ENCODE measurements around the gene PPM1A.
A peak's percentile ranks its signal among the peaks of the same experiment; 100 is the strongest.
"Not testable (repeated sequence)": the region's sequence is repeated elsewhere in the genome, so short reads cannot be mapped to it uniquely, and the experiment has no call there.

PPM1A gene

GRCh38 chr14:60273956-60274355, 24.9 kb downstream of the PPM1A start:
- DNase-seq: no peak

- DNase-seq: no peak
These were observed 25.4 kb downstream of the PPM1A start for GRCh38 chr14:60274448-60274847.

GRCh38 chr14:60275932-60276331, 26.9 kb downstream of the PPM1A start:
- DNase-seq: no peak

DNA sequence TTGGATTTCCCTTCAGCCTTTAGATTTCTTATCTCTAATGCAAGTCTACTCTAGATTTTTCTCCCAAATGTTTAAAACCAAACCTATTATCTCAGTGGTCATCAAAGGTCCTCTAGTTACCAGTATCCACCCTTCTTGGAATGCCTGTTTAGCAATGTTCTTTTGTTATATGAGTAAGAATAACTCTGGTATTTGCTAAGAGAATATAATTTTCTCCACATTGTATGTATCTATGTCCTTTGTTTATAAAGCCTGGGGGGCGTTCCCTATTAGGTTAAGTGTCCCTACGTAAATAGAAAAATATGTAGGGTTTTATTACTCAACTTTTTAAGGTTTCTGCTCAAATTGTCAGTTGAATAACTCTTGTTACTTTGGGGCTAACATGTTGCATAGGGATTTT, 27.3 kb downstream of the PPM1A start:
- DNase-seq: no peak

- no peak for DNase-seq
These were observed 28.7 kb downstream of the PPM1A start for GRCh38 chr14:60277605-60278190.

DNA sequence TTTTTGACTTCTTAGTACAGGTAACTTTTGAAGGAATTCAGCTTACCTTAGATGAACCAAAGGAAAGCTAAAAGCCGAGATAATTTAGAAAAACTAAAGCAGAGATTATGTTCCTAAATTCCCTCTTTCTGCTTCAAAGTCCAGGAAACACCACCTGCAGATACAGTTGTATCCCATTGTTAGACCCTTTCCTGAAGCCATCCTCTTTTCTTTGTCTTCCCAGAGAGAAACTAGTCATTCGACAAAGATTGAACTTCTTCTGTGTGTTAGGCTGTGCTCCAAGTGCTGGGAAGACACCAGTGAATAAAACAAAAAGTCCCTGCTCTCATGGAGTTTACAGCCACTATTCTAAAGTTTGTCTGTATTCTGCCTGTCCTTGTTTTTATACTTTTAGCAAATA, 29.3 kb downstream of the PPM1A start:
- DNase-seq: no peak

- DNase-seq: no peak
These were observed 38.4 kb downstream of the PPM1A start for GRCh38 chr14:60287452-60287851.

GRCh38 chr14:60288279-60288678, 39.3 kb downstream of the PPM1A start:
- DNase-seq: no peak

DNA sequence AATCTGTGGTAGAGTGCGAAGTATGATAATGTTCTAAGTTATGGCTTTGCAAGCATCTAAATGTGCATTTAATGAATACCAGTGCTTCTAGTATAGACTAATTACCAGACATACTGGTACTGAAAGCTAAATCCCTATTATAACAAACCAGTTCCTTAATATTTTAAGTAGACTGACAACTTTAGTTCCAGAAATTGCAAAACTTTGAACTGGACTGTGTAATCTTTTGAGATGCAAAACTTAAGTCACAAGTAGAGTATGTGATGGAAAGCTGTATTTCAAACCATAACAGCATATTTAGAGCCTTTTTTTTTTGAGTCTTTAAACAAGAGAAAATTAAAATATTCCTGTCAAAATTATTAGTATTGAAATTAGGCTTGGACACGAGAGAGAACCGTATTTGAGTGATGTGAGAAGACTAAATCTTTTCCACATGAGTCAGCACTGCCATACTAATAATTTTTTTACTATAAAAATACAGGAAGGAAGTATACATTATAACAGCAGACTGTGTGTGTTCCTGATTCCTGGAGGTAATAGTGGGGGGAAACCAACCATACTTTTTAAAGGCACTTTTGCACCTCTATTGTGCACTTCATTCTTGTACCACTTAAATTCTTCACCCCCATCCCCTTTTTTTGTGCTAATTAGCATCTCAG, 45.5 kb downstream of the PPM1A start:
- no peak for DNase-seq

- no peak for DNase-seq
These were observed 51.0 kb downstream of the PPM1A start for GRCh38 chr14:60300019-60300418.

- no peak for DNase-seq
These were observed 52.7 kb downstream of the PPM1A start for GRCh38 chr14:60301685-60302084.

DNA sequence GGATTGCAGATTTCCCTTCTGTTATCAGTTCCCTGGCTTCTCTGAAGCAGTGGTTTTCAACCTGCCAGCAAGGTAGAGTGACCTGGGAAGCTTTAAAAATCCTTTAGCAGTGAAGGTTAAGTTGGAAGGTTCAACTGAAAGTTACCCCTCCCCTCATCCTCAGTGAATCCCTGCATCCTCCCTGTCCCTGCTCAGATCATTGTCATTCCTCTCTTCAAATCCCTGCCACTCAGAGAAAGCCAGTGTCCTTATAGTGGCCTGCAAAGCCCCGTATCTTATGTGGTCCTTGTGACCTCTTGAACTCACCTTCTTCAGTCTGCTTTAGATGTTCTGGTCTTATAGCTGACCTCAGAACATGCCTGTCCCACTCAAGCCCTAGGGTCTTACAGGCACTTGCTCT, 53.6 kb downstream of the PPM1A start:
- no peak for DNase-seq

DNA sequence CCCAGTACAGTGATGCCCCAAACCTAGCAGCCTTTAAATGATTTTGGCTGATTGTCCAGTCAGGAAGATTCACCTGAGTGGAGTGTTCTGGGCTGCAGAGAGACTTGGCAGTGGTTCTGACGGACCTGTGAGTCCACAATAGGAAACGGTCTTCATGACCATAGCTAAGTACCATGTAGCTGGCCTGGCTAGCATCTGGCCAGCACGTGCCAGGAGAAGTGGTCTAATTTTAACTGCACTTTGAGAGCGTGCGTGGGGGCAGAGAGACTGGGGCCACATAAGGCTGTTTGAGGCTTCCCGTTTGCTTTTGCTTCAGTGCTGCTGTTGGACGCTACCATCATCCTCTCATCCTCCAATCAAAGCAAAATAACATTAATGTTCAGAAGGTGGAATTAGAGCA, 54.7 kb downstream of the PPM1A start:
- peak; percentile 5 for DNase-seq

- no peak for DNase-seq
These were observed 55.5 kb downstream of the PPM1A start for GRCh38 chr14:60304509-60304908.

DNA sequence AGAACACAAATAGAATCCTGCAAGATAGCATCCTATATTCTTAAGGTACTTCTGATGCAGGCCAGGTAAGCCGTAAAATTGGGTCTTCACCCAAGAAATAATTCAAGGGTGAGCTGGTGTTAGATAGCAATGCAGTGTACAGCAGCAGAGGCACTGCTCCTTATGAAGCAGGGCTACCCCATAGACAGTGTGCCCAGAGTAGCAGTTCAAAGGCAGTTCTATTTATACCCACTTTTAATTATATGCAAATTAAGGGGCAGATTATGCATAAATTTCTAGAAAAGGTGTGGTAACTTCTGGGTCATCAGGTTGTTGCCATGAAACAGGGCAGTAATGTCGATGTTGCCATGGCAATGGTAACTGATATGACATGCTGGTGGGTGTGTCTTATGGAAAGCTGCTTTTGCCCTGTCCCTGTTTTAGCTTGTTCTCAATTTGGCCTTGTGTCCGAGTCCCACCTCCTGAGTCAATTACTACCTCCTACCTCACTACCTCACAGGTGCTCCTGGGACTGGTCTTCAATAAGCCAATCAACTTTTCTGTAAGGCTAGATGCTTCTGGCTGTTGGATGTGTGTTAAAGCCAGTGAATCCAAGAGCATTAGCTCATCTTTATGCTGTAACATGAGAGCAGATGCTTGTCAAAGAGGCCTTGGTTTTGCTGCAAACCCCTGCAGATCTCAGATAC, 61.0 kb downstream of the PPM1A start:
- DNase-seq: no peak

DNA sequence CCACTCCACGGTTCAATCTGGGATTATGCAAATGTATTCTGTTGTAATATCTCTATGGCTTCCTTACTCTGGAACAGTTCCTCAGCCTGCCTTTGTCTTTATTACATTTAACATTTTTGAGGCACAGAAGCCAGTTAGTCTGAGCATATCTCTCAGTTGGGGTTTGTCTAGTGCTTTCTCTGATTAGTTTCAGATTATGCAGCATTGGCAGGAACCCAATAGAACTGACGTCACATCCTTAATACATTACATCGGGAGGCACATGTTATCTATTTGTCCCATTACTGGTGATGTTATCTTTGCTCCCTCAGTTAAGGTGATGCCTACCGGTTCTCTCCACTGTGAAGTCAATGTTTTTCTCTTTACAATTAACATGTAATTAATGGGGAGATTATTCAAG, 62.4 kb downstream of the PPM1A start:
- no peak for DNase-seq

DNA sequence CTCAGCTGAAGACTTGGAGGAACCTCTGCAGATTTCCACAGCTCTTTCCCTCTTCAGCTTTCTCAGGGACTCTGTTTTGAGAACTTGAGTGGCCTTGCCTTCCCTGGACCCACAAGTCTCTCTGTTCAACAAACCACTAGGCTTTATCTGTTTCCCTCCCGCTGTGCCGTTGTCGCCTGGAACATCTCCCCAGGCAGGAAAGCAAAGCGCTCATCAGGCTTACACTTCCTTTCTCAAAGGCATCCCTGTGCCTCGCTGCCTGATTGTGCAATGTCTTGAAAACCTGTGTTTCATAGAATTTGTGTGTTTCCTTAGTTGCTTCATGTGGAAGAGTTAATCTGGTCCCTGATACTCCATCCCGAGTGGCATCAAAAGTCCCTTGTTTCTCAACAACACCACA, 64.1 kb downstream of the PPM1A start:
- DNase-seq: no peak

- DNase-seq: no peak
These were observed 66.4 kb downstream of the PPM1A start for GRCh38 chr14:60315196-60315990.

- peak; percentile 33 for DNase-seq
These were observed 68.6 kb downstream of the PPM1A start for GRCh38 chr14:60317609-60318008.

DNA sequence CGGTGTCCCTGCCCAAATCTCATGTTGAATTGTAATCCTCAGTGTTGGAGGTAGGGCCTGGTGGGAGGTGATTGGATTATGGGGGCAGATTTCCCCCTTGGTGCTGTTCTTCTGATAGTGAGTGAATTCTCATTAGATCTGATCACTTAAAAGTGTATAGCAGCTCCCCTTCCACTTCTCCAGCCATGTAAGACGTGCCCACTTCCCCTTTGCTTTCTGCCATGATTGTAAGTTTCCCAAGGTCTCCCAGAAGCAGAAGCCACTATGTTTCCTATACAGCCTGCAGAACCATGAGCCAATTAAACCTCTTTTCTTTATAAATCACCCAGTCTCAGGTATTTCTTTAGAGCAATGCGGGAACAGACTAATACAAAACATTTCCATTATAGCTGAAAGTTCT, 71.8 kb downstream of the PPM1A start:
- not testable (repeated sequence) for DNase-seq

DNA sequence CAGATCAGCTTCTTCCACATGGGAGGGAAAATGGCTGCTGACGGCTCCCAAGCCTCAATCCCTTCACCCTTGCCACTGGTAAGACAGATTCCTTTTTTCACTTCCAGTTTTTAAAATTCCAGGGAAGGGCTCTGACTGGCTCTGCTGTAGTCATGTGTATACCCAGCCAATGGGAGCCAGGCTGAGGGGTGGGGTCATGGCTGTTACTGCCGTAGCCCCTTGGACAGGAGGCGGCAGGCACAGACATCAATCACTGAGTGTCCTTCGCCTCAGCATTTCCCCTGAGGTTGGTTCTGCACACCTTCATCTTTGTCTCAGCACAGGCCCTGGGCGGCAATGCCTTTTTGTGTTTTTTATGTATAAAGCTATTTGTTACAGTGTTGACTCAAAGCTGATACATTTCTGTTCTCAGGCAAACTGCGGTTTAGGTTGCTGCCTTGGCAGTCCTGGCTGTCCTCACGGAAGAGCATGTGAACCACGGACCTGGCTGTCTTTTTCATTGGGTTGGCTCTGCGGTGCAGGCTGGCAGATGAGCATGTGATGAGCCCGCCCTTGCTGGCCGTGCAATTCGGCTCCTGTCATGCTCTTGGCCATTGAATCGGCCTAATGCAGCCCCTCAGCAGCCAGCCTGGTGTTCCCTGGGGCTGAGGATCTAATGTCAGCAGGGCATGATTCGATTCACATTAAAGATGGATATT, 74.3 kb downstream of the PPM1A start:
- no peak for DNase-seq

DNA sequence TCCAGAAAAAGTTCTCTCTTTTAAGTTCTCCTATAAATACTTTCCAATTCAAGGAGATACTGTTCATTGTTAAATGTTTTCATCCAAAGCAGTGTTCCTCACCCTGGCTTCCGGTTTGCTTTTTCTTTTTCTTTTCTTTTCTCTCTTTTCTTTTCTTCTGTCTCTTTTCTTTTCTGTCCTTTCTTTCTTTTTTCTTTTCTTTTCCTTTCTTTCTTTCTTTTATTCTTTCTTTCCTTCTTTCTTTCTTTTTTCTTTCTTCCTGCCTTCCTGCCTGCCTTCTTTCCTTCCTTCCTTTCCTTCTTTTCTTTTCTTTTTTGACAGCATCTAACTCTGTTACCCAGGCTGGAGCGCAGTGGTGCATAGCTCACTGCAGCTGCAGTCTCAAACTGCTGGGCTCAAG, 75.8 kb downstream of the PPM1A start:
- no peak for DNase-seq

GRCh38 chr14:60326274-60326673, 77.3 kb downstream of the PPM1A start:
- DNase-seq: no peak
